Fibroblast of peridontal ligament (primary cell): ENCODE results near the gene ZFPL1.

ENCODE experiments used
- DNase-seq: peaks from one replicate; pipeline ENCODE4 v3.0.0-alpha.2; 2010; ENCODE audit errors: extremely low read depth

The ZFPL1 gene

GRCh38 chr11:65095427-65095826, 11.4 kb downstream of the ZFPL1 start:
- DNase-seq = no peak

- peak; percentile 90 for DNase-seq
These were observed 12.2 kb downstream of the ZFPL1 start, which contains the start of gene VPS51 for GRCh38 chr11:65095974-65096806. Gene VPS51, plus strand, starts transcription at chr11:65096214. Its CDS starts 37 bp downstream, at chr11:65096251.

GRCh38 chr11:65096926-65097325, 12.9 kb downstream of the ZFPL1 start:
- no peak for DNase-seq

GRCh38 chr11:65100674-65101350, 16.8 kb downstream of the ZFPL1 start:
- DNase-seq = no peak

- DNase-seq = no peak
These were observed 18.4 kb downstream of the ZFPL1 start for GRCh38 chr11:65102142-65103095.

- no peak for DNase-seq
These were observed 19.5 kb downstream of the ZFPL1 start for GRCh38 chr11:65103476-65103875.

GRCh38 chr11:65104628-65105027, 20.6 kb downstream of the ZFPL1 start:
- no peak for DNase-seq

- no peak for DNase-seq
These were observed 23.1 kb downstream of the ZFPL1 start for GRCh38 chr11:65107078-65107477.

- no peak for DNase-seq
These were observed 23.9 kb downstream of the ZFPL1 start for GRCh38 chr11:65107751-65108468.

GRCh38 chr11:65108469-65109123, 24.6 kb downstream of the ZFPL1 start:
- DNase-seq = no peak

- DNase-seq = no peak
These were observed 25.5 kb downstream of the ZFPL1 start for GRCh38 chr11:65109231-65110198.

GRCh38 chr11:65110354-65110861, 26.4 kb downstream of the ZFPL1 start:
- peak; percentile 76 for DNase-seq

- no peak for DNase-seq
These were observed 27.2 kb downstream of the ZFPL1 start for GRCh38 chr11:65111159-65111743.

- peak; percentile 73 for DNase-seq
These were observed 27.9 kb downstream of the ZFPL1 start, which contains the start of gene TM7SF2 for GRCh38 chr11:65111744-65112545. Gene TM7SF2, plus strand, starts transcription at chr11:65111872. Its CDS starts 144 bp downstream, at chr11:65112016.

- no peak for DNase-seq
These were observed 28.7 kb downstream of the ZFPL1 start for GRCh38 chr11:65112546-65113360.

GRCh38 chr11:65113361-65113756, 29.3 kb downstream of the ZFPL1 start:
- DNase-seq = no peak

- no peak for DNase-seq
These were observed 29.8 kb downstream of the ZFPL1 start for GRCh38 chr11:65113839-65114238.
